MCF 10A (cell line): ENCODE measurements around the gene MREG. TPM values are rescaled to one million over a fixed set of nuclear protein-coding genes. Genes with fewer than 3 reads are reported as not detected.

Source experiments
- BruUV-seq: library from RNA; stranded (reverse); fragments of 400-500 nt; replicated peaks from 2 replicates; lab custom pipeline; 2021; lab: Mats Ljungman, UMichigan
- CTCF ChIA-PET: fragments of 300-600 bp; sonication (Branson Sonifier 250); formaldehyde crosslinking; extraction: SDS; loops from one replicate; lab custom pipeline; 2021; ENCODE audit warnings: antibody characterized with exemption, inconsistent platforms; lab: Yijun Ruan, JAX
- POLR2A ChIA-PET: fragments of 300-600, 350-650 bp; sonication (Branson Sonifier 250); formaldehyde crosslinking; extraction: SDS; loops from one replicate; lab custom pipeline; 2020; ENCODE audit warnings: antibody characterized with exemption, inconsistent platforms; lab: Yijun Ruan, JAX
- DNase-seq: peaks from one replicate; pipeline ENCODE4 v3.0.0-alpha.2; 2018; ENCODE audit not compliant: unreplicated experiment
- H3K27ac Mint-ChIP-seq: one replicate; pipeline ENCODE4 v1.8.0; 2022; ENCODE audit warnings: mild to moderate bottlenecking, low read depth, mixed read lengths; ENCODE audit not compliant: unreplicated experiment
- H3K27me3 Mint-ChIP-seq: one replicate; pipeline ENCODE4 v1.8.0; 2022; ENCODE audit warnings: mixed read lengths; ENCODE audit not compliant: insufficient read depth, unreplicated experiment
- H3K36me3 Mint-ChIP-seq: one replicate; pipeline ENCODE4 v1.8.0; 2022; ENCODE audit warnings: mild to moderate bottlenecking, moderate library complexity, mixed read lengths; ENCODE audit not compliant: insufficient read depth, unreplicated experiment
- H3K4me1 Mint-ChIP-seq: one replicate; pipeline ENCODE4 v1.8.0; 2022; ENCODE audit warnings: mixed read lengths; ENCODE audit not compliant: insufficient read depth, unreplicated experiment
- H3K4me3 Mint-ChIP-seq: one replicate; pipeline ENCODE4 v1.8.0; 2022; ENCODE audit warnings: mild to moderate bottlenecking, moderate library complexity, mixed read lengths; ENCODE audit not compliant: unreplicated experiment
- H3K9me3 Mint-ChIP-seq: one replicate; pipeline ENCODE4 v1.8.0; 2022; ENCODE audit warnings: mixed read lengths; ENCODE audit not compliant: unreplicated experiment
- CTCF ChIP-seq: fragments of 200-600 bp; IDR thresholded peaks from one replicate; pipeline ENCODE4 v1.8.0; 2022; ENCODE audit warnings: antibody characterized with exemption, mild to moderate bottlenecking; ENCODE audit not compliant: unreplicated experiment
- intact Hi-C: fragments of 100-400 bp; cut with micrococcal nuclease; formaldehyde crosslinking; loops from 2 replicates; pipeline ENCODE4 v1.14.1; 2022
- total RNA-seq: library from RNA; stranded (reverse); gene quantifications from 2 replicates; pipeline ENCODE4 v1.2.3, GENCODE V29; 2022

MREG gene
- total RNA-seq, 1 experiment from 2014 or later, result 10.4 TPM

- no peak overlapping the region for H3K4me3 Mint-ChIP-seq
- H3K9me3 Mint-ChIP-seq, result peaks cover 7% of the 10 kb centered on the region
- no peak for TF ChIP-seq CTCF
- H3K36me3 Mint-ChIP-seq, result no peaks in the 10 kb centered on the region
- H3K4me1 Mint-ChIP-seq, result peaks cover 4% of the 10 kb centered on the region
- intact Hi-C loops, result no loop called here
- no peaks in the 10 kb centered on the region for H3K27me3 Mint-ChIP-seq
- ChIA-PET CTCF (interaction anchor here (0.6 to 1.5 kb wide), 7 partner anchors 7 to 555 kb away, joined by 3 to 5 read pairs (median 4); no protein-coding TSS in a partner anchor), POLR2A (no interaction called here)
- H3K27ac Mint-ChIP-seq, result no peak overlapping the region
- no peak for DNase-seq
- no TSS peak for BruUV-seq
Measured at GRCh38 chr2:215912299-215912842, 101.0 kb downstream of the MREG start.

GRCh38 chr2:215911301-215912085, 101.9 kb downstream of the MREG start:
- ChIA-PET CTCF (interaction anchor here (0.5 to 1.5 kb wide), 6 partner anchors 8 to 641 kb away, joined by 3 to 5 read pairs (median 4); no protein-coding TSS in a partner anchor), POLR2A (no interaction called here)
- H3K27ac Mint-ChIP-seq, result no peak overlapping the region
- intact Hi-C loops, result no loop called here
- peaks cover 7% of the 10 kb centered on the region for H3K9me3 Mint-ChIP-seq
- H3K27me3 Mint-ChIP-seq, result no peaks in the 10 kb centered on the region
- peaks cover 4% of the 10 kb centered on the region for H3K4me1 Mint-ChIP-seq
- no peak for DNase-seq
- H3K36me3 Mint-ChIP-seq, result no peaks in the 10 kb centered on the region
- H3K4me3 Mint-ChIP-seq, result no peak overlapping the region
- no peak for TF ChIP-seq CTCF
- no TSS peak for BruUV-seq

- no TSS peak for BruUV-seq
- no peak for TF ChIP-seq CTCF
- no peak for DNase-seq
- peaks cover 7% of the 10 kb centered on the region for H3K9me3 Mint-ChIP-seq
- H3K36me3 Mint-ChIP-seq, result no peaks in the 10 kb centered on the region
- CTCF ChIA-PET, result no interaction called here
- POLR2A ChIA-PET, result no interaction called here
- intact Hi-C loops, result no loop called here
- peaks cover 4% of the 10 kb centered on the region for H3K4me1 Mint-ChIP-seq
- no peak overlapping the region for H3K27ac Mint-ChIP-seq
- H3K4me3 Mint-ChIP-seq, result no peak overlapping the region
- no peaks in the 10 kb centered on the region for H3K27me3 Mint-ChIP-seq
Measured at GRCh38 chr2:215910180-215910579, 103.2 kb downstream of the MREG start.

- no peak for TF ChIP-seq CTCF
- ChIA-PET POLR2A (no interaction called here), CTCF (interaction anchor here (0.8 to 1.0 kb wide), 2 partner anchors 24 to 79 kb away, joined by 3 read pairs; no protein-coding TSS in a partner anchor)
- no peak overlapping the region for H3K4me3 Mint-ChIP-seq
- intact Hi-C loops, result no loop called here
- BruUV-seq, result no TSS peak
- DNase-seq, result no peak
- peaks cover 24% of the 10 kb centered on the region for H3K4me1 Mint-ChIP-seq
- no peaks in the 10 kb centered on the region for H3K27me3 Mint-ChIP-seq
- H3K36me3 Mint-ChIP-seq, result no peaks in the 10 kb centered on the region
- H3K9me3 Mint-ChIP-seq, result peaks cover 7% of the 10 kb centered on the region
- no peak overlapping the region for H3K27ac Mint-ChIP-seq
Measured at GRCh38 chr2:215907147-215907546, 106.2 kb downstream of the MREG start.
